ENCODE data around the gene ADCYAP1R1. TPM values are rescaled to one million over a fixed set of nuclear protein-coding genes. Genes with fewer than 3 reads are reported as not detected.

The ADCYAP1R1 gene
- total RNA-seq, 2 donors from 2014 or later = 1.4 to 2.5 TPM

- Histone ChIP-seq H3K9me3 (no peaks in the 10 kb centered on the region), H3K4me1 (ENCODE audit: control insufficient read depth in 1 of 2, low read depth in 2 of 2) (no peaks in the 10 kb centered on the region), H3K27ac (no peak overlapping the region), H3K27me3 (replicated peaks; ENCODE audit: insufficient read depth) (no peaks in the 10 kb centered on the region), H3K36me3 (no peaks in the 10 kb centered on the region), H3K4me3 (no peak overlapping the region)
- TF ChIP-seq, protein P1, sequence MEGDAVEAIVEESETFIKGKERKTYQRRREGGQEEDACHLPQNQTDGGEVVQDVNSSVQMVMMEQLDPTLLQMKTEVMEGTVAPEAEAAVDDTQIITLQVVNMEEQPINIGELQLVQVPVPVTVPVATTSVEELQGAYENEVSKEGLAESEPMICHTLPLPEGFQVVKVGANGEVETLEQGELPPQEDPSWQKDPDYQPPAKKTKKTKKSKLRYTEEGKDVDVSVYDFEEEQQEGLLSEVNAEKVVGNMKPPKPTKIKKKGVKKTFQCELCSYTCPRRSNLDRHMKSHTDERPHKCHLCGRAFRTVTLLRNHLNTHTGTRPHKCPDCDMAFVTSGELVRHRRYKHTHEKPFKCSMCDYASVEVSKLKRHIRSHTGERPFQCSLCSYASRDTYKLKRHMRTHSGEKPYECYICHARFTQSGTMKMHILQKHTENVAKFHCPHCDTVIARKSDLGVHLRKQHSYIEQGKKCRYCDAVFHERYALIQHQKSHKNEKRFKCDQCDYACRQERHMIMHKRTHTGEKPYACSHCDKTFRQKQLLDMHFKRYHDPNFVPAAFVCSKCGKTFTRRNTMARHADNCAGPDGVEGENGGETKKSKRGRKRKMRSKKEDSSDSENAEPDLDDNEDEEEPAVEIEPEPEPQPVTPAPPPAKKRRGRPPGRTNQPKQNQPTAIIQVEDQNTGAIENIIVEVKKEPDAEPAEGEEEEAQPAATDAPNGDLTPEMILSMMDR (IDR thresholded peaks at IDR 0.05) = no peak
- ATAC-seq (ENCODE audit: insufficient number of reproducible peaks, low FRiP score, low read depth) = no peak
- DNase-seq (ENCODE audit: low spot score) = no peak
These were observed 31.2 kb downstream of the ADCYAP1R1 start for GRCh38 chr7:31083210-31083786.

GRCh38 chr7:31084226-31084625 is 32.1 kb downstream of the ADCYAP1R1 start:
- Histone ChIP-seq H3K9me3 (no peaks in the 10 kb centered on the region), H3K36me3 (no peaks in the 10 kb centered on the region), H3K4me1 (ENCODE audit: control insufficient read depth in 1 of 2, low read depth in 2 of 2) (no peaks in the 10 kb centered on the region), H3K27me3 (replicated peaks; ENCODE audit: insufficient read depth) (no peaks in the 10 kb centered on the region), H3K27ac (no peak overlapping the region), H3K4me3 (no peak overlapping the region)
- ATAC-seq (ENCODE audit: insufficient number of reproducible peaks, low FRiP score, low read depth) (no peak), DNase-seq (ENCODE audit: low spot score) (no peak)
- TF ChIP-seq, protein P1 (IDR thresholded peaks at IDR 0.05) = no peak

DNA sequence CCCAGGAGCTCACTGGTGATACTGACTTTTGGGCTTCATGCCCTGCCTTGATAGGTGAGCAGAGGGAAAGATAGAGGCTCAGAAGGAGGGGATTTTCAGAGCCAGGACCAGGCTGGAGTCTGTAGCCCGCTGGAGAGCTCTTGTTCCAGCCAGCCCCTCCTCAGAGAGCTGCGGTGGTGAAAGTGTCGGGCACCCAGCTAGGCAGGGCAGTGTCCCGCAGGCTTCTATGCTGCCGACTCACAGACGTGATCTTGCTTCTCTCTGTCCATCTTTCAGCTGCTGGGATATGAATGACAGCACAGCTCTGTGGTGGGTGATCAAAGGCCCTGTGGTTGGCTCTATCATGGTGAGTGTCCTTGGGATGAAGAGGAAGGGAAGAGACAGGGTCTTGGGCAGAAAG is 35.2 kb downstream of the ADCYAP1R1 start:
- Histone ChIP-seq H3K9me3 (no peaks in the 10 kb centered on the region), H3K36me3 (no peaks in the 10 kb centered on the region), H3K27me3 (replicated peaks; ENCODE audit: insufficient read depth) (no peaks in the 10 kb centered on the region), H3K27ac (no peak overlapping the region), H3K4me3 (no peak overlapping the region), H3K4me1 (ENCODE audit: control insufficient read depth in 1 of 2, low read depth in 2 of 2) (no peaks in the 10 kb centered on the region)
- TF ChIP-seq, protein P1 (IDR thresholded peaks at IDR 0.05) = no peak
- DNase-seq (ENCODE audit: low spot score) = no peak
- no peak for ATAC-seq (ENCODE audit: insufficient number of reproducible peaks, low FRiP score, low read depth)

GRCh38 chr7:31091924-31092434 is 39.9 kb downstream of the ADCYAP1R1 start:
- H3K4me1 ChIP-seq (ENCODE audit: control insufficient read depth in 1 of 2, low read depth in 2 of 2) = no peaks in the 10 kb centered on the region
- H3K36me3 ChIP-seq = no peaks in the 10 kb centered on the region
- H3K4me3 ChIP-seq = no peak overlapping the region
- no peak for DNase-seq (ENCODE audit: low spot score)
- H3K27ac ChIP-seq = no peak overlapping the region
- no peaks in the 10 kb centered on the region for H3K27me3 ChIP-seq (replicated peaks; ENCODE audit: insufficient read depth)
- TF ChIP-seq, protein P1 (IDR thresholded peaks at IDR 0.05) = no peak
- no peaks in the 10 kb centered on the region for H3K9me3 ChIP-seq
- ATAC-seq (ENCODE audit: insufficient number of reproducible peaks, low FRiP score, low read depth) = no peak

- Histone ChIP-seq H3K27ac (no peak overlapping the region), H3K4me3 (no peak overlapping the region), H3K9me3 (no peaks in the 10 kb centered on the region), H3K27me3 (replicated peaks; ENCODE audit: insufficient read depth) (no peaks in the 10 kb centered on the region), H3K36me3 (no peaks in the 10 kb centered on the region), H3K4me1 (ENCODE audit: control insufficient read depth in 1 of 2, low read depth in 2 of 2) (no peaks in the 10 kb centered on the region)
- TF ChIP-seq, protein P1 (IDR thresholded peaks at IDR 0.05) = no peak
- no peak for ATAC-seq (ENCODE audit: insufficient number of reproducible peaks, low FRiP score, low read depth)
- no peak for DNase-seq (ENCODE audit: low spot score)
These were observed 40.5 kb downstream of the ADCYAP1R1 start for GRCh38 chr7:31092606-31093005.

All from thoracic aorta (tissue), 2 donors.